ENCODE data around the gene SWI5.
"Not testable (repeated sequence)": the region's sequence is repeated elsewhere in the genome, so short reads cannot be mapped to it uniquely, and the experiment has no call there.

The SWI5 gene

DNA sequence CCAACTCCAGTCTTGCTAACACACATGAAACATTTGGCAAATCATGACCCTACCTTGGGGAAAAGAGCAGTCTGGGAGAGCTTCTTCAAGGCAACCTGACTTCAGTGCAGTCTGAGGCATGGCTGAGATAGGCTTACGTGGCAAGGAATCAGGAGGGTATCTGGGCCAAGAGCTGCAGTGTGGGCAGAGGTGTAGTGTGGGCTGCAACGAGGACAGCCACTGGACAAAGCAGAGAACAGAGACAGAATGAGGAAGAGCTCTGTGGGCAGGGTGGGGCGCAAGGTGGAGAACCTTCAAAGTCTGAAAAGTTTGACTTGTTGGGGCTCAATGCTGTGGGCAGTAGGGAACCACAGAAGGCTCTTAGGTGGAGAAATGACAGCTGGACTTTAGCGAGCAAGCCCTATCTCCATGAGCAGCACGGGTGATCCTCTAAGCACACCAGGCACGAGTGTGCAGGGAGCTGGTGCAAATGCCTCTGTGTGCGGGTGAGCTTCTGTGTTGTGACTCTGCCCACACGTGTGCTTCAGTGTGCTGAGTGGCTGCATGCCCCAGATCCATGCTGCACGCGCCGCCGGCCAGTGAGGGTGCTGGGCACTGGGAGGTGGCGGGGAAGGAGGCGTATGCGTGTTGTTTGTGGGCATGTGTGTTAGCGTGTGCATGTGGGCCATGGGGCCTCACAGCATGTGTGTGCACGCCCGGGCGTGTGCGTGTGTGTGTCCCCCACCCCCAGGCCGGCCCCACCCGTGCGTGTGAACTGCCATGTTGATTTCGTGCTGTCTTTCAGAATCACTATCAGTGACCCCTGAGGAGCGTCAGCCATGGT lies 23.5 kb upstream of the SWI5 start:
- DNase-seq = no peak

DNA sequence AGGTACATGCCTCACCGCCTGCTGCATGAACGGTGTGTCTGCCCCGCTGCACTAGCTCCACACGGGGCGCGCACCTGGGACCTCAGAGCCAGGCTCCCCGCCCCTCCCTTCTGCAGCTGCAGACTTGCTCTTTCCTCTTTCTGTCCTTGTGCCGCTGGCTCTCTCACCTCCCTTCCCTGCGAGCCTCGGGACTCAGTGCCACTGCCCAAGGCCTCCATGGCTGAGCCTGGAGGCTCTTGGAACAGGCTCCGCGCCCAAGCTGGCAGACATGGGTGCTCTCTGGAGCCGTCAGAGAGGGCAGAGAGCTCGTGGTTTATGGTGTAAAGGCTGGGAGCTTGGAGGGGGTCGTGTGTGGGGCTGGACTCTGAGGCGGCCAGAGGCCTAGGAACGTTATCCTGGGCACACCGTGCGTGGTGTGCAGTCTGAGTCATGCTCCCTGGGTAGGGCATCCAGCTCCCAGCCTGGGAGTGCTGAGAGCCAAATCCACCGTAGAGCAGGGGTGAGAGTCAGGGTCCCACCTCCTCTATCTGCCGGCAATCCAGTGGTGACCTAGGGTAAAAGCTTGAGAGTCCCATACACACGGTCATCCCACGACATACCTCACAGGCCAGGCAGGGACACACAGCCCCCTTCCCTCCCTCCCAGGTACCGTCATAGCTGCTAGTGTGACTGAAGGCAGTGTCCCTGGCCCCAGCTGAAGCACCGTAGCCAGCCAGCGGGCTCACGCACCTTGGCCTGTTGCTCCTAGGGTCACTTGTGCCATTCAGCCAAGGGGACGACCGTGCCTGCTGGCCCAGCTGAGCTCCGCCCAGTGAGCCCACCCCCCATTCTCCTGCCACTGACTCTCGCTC lies 22.7 kb upstream of the SWI5 start:
- DNase-seq = no peak

DNA sequence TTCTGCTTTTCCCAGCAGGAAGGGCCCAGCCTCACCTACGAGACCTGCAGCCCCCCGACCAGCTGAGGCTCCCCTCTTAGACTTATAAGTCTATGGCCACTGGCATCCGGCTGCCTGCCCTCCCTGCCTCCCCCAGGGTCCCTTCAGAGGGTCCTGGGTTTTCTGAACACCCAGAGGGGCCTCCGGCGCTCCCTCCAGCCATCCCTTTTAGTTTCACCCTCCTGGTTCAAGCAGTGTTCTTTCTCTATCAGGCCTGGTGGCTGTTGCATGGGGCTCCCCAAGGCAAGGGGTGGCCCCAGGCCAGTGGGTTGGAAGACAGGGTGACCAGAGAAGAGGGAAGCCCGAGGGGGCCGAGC lies 22.1 kb upstream of the SWI5 start:
- DNase-seq = no peak

DNA sequence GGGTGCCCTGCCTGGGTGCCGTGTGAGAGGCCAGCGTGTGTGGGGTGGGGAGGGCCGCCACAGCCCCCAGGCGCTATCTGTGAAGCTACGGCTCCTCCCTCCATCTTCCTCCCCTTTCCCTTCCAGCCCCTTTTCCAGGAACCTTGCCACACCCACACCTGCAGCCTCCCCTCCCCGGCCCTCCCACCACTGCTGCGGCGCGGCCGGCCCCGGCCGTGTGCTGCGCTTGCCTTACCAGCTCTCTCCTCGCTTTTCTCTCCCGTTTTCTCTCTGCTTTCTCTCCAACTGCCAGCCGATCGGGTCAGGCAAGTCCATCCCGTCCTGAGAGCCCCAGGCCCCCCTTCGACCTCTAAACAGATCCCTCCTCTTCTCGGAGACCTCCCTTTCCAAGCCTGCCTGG lies 21.7 kb upstream of the SWI5 start:
- DNase-seq = no peak

DNA sequence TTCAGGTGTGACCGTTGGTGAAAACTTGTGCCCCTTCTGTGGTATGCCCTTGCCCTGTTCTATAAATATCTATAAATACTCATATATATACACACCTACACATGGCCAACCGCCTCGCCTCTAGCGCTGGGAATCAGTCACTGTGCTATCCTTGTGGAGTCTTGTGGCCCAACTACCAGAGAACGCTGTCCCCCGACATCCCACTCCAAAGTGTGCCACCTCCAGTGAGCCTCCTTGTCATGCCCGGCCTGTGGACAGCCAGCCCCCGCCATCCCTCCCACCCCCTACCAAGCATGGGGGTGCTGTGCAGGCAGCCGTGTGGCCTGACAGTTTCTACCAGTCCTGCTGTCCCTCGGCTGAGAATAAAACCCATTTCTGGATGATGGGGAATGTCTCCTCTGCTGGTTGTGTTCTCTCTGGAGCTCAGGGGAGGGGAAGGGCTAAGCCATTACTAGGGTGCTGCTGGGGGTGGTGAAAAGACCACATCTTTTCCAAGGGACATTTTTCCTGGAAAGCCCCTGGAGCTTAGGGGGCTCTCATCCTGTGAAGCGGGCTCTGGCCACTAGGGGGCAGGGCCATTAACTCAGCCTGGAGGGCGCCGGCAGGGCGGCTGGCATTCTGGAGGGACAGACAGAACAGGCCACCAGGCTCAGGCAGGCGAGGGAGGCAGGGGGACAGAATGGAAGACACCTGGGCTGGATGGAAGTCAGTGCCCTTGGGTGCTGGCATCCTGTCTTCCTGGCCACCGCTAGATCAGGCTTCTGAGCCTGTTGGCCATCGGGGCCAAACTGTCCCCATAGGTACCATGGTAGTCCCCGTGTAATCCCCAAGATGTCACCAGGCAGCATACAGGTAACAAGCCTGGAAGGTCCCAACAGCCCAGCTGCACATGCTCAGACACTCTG lies 21.0 kb upstream of the SWI5 start:
- DNase-seq = peak; percentile 12

DNA sequence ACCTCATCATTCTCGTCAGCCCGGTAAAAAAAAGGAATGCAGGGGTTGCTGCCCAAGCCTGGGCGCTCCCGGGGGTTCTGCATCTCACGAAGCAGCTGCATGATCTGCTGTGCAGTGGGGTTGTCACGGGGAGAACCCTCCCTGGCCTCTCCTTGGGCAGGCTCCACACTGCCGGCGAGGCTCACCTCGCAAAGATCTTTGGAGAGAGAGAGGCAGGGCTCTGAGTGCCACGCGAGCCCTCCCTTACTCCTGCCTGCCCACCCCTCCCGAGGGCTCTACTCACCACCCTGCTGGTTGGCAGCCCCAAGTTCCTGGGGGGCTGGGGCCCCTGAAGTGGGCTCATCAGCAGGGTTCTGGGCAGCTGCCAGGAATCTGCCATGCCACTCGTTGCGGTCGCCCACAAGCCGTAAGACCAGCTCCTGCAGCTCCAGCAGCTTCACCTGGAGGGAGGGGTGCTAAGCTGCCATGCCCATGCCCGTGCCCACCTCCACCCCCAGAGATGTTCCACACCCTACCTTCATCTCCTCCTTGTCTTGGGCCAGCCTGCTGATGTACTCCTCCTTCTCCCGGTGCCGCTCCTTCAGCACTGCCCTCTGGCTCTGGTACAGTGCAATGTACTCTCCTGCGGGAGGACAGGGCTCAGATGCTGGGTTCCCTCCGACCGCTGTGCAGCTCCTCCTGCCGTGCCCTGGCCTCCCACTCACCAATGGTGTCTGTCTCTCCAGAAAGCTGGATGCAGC lies 18.8 kb upstream of the SWI5 start:
- no peak for DNase-seq

DNA sequence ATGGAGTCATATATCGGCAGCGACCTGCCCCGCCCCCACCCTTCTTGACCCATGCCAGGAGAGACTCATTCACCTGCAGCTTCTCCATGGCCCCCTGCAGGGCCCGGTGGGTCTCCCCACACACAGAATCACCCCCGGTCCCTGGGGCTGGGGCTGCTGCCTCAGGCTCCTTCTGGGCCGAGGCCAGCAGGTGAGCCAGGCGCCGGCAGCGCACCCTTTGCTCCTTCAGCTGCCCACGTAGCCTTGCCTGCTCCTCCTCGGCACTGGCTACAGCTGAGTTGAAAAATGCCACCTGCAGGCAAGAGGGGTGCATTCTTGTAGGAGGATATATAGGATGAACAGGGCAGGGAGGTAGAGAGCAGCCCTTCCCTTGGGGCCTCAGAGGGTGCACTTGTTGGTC lies 18.2 kb upstream of the SWI5 start:
- DNase-seq = no peak

DNA sequence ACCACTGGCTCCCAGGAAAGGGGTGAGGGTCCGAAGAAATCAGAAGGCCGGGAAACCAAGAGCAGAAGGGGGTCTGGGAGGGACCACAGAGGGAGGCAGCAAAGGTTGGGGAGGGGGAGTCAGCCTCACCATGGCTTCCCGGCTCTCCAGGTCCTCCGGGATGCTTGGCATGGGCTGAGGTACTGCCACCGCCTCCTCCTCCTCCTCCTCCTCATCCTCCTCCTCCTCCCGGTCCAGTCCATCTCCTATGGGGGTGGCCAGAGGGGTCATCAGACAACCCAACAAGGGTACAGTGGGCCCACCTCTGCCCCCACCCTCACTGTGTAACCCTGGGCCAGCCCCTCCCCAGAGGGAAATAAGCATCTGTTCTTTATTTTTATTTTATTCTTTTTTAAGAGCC lies 17.8 kb upstream of the SWI5 start:
- no peak for DNase-seq

DNA sequence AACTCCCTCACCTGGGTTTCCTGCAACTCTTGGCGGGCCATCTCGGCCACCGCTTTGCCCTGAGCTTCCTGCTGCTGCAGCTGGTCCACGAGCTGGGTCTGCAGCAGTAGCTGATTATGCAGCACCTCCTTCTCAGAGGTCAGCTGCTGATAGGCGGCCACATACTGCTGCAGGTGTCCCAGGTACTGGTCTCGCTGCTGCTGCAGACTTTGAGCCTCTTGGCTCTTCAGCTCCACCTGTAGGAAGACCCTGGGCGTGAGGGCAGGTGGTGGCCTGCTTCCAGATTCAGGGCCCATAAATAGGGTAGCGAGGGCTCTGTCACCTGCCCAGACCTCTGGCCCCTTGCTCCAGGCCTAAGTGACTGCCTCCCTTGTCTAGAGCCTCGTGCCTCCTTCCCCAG lies 16.9 kb upstream of the SWI5 start:
- DNase-seq = no peak

DNA sequence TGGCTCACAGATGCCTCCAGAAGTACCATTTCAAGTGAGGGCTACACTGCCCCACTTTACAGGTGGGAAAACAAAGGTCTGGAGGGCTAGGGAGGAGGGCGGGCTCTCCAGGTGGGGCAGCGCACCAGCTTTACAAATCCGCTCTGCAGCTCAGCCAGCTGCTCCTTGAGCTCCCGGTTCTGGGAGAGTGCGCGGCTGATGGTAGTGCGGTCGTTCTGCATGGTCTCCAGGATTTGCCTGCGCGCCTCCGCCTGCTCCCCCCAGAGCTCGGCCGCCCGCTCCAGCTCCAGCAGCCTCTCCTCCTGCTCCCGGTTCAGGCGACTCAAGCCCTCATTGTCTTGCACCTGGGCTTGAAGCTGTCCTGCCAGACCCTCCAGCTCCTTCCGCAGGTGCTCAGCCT lies 15.7 kb upstream of the SWI5 start:
- DNase-seq = no peak

DNA sequence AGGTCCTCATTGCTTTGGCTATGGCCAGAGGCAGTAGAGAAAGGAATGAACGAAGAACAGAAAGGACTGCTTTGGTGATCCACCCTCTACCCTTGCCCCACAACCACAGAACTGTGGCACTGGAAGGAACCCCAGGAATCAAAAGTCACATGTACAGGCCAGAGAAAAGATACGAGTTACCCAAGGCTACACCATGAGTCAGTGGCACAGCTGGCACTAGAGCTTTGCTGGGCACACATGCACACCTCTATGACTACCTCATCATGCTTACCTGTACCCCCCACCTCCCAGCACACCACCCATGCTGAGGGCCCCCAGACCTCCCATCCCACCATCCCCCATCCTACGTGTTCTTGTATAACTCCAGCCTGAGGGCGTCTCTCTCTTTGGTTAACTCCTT lies 13.4 kb upstream of the SWI5 start:
- no peak for DNase-seq

DNA sequence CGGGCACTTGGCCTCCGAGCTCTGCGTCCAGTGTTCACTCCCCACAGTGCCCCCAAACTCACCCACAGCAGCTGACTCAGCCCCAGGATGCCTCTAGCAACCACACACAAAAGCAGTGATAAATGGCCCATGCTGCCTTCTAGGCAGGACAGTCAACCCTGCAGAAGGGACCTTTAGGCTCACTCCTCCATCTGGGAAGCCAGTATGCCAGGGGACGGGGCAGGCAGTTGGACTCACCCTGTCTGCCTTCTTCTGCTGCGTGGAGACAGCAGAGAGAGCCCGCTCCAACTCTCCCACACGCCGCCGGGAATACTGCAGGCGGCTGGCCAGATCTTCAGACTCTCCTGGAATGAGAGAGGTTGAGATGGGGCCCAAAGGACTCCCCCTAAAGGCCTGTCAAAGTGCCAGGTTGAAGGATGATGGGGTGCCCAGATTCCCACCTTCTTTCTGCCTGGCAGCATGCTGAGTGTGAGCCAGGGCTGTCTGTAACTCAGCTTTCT lies 10.7 kb upstream of the SWI5 start:
- no peak for DNase-seq

DNA sequence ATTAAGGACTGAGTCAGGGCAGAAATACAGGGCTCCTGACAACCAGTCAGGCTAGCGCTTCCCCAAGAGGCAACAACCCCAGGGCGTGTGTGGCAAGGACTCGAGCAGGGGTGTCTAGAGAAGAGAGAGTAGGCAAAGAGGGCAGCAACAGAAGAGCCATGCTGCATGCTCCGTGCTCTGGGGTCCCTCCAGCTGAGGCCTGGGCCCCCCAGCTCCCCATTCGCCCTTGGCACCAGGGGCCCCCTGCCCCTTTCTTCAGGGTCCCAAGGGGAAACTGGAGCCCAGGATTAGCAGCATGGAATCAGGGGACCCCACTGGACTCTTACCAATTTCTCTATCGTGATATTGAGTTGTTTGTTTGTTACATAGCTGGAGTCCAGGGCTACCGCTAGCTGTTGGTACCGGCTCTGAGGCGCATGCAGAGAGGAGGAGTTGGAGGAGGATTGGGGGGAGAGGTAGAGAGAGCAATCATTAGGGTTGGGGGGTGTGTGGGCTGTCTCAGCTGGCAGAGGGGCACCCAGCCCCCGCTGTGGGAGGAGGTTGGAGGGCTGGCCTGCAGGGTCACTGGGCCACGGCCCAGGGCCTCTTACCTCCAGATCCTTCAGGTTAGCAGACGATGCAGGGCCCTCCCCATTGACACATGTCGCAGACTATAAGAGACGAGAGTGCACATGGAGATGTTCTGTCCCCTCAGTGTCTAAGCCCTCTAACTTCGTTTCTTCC lies 9.0 kb upstream of the SWI5 start:
- DNase-seq = no peak

DNA sequence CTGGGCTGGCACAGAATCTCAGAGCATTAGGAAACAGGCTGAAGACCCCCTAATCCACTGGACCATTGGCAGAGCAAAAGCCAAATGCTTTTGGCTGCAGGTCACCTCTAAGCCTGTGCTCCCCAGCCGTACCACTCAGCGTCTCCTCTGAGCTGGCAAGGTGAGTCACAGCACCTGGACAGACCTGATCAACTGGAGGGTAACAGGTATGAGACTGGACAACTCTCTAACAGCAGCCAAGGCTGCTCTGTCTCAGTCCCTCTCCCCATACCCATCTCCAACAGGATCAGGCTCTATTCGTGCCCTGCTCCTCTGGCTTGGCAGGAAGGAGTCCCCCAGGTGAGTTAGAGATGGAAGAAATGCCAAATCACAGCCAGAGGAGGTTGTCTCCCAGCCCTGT lies 5.0 kb upstream of the SWI5 start:
- no peak for DNase-seq

DNA sequence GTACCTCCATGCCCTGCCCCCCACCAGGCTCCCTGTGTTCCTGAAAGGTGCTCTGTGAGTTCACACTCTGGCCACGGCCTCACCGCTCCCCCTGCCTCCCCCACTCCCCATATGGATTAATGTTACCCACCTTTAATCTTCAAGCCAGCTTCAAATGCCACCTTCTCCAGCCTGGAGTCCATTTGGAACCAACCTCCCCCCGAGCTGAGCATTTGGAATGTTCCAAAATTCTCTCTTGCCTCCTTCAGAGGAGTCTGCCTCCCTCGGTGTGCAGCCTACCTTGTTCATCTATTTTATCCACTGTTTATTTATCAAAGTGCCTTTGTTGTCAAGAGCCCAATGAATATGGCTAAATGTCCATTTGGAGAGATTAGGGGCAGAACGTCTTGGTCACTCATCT lies 4.6 kb upstream of the SWI5 start:
- DNase-seq = no peak

DNA sequence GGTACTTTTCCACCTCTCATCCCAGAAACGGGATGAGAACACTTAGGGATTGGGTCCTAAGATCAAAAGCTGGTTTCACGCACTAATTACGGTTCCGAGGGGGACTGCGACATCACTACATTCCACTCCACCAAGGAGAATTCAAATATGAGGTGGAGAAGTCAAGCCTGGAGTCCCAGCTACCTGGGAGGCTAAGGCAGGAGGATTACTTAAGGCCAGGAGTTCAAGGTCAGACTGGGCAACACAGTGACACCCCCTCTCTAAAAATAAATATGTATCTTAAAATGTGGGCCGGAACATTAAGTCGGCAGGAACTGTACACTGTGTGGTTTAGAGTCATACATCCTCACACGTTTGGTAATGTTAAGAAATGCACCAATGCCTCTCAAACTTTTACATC lies 1.8 kb upstream of the SWI5 start:
- no peak for DNase-seq

DNA sequence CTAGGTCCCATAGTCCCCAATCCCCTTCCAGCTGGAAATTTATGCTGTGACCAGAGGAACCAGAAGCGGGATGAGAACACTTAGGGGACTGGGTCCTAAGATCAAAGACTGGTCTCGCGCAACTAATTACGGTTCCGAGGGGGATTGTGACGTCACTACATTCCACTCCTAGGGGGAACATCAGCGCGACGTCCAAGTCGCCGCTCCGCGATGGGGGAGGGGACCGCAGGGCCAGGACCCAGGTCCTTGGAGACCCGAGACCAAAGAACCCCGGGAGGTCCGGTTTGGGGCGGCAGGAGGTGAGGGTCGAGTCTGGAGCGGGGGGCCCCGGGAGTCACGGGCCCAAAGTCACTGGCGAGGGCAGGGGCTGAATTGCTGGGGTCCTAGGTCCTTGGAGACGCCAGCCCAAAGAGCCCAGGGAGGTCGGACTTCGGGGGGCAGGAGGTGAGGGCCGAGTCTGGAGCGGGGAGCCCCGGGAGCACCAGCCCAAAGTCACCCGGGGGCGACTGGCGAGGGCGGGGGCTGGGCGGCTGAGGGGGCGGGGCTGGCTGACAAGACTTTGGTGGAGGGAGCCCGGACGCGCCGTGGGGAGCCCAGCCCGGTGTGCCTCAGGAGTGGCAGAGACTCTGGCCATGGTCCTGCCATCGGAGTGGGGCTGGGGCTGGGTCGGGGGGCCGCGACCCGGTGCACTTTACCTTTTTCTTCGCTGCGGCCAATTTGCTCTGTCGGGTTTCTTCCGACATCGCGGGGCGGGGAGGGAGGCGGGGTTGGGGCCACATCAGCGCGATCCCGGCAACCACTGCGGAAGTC lies 673 bp upstream of the SWI5 start, which contains the start of gene GOLGA2:
Gene GOLGA2 (minus strand): TSS at position 810 of the 810 bp plus-strand sequence. CDS start 31 bp downstream, at position 779.
- no peak for DNase-seq

DNA sequence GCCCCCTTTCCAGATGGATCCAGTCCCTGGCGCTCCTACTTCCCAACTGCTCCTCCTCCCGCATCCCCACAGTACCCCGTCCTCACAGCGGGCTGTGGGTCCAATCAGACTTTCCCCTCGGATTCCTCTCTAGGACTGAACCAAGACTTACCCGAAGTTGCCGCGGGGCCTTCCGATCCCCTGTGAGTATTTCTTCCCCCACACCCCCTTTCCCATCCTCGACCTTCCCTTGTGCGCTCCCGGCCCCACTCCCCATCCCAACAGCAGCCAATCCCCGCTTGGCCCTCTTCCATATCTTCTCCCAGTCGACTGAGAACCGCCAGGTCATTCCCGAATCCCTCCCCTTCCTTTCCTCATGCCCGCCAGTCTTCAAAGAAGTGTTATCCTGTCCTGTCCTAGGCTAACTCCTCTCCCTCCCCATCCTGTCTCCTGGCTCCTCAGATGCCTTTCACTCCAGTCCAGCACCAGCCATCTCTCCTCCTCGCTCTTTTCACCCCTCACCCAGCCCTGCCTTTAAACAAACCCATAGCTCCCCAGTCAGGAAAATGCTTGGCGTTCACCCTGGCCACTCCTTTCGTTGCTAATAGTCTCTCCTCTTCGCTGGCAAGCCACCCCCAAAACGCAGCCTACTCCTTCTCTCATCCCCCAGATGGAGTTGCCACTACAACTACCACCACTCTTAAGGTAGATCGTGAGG lies 646 bp downstream of the SWI5 start:
- no peak for DNase-seq

DNA sequence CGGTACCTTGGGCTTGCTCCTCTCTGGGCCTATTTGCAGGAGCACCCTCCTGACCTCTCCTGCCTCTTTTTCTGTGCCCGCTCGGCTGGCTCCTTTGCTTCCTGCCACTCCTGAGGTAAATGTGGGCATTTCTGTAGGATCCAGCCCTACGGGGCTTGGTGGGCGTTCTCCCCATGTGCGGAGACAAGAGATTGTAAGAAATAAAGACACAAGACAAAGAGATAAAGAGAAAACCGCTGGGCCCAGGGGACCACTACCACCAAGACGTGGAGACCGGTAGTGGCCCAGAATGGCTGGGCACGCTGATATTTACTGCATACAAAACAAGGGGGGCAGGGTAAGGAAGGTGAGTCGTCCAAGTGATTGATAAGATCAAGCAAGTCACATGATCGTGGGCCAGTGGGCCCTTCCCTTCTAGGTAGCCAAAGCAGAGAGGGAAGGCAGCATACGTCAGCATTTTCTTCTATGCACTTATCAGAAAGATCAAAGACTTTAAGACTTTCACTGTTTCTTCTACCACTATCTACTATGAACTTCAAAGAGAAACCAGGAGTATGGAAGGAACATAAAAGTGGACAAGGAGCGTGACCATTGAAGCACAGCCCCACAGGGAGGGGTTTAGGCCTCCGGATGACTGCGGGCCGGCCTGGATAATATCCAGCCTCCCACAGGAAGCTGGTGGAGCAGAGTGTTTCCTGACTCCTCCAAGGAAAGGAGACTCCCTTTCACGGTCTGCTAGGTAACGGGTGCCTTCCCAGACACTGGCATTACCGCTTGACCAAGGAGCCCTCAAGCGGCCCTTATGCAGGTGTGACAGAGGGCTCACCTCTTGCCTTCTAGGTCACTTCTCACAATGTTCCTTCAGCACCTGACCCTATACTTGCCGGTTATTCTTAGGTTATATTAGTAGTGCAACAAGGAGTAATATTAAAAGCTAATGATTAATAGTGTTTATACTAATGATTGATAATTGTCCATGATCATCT lies 3.3 kb downstream of the SWI5 start:
- DNase-seq = not testable (repeated sequence)

All from midbrain (tissue), 1 donor.